NB4 (cell line): Measurements from ENCODE around the gene RGS9BP.
"Not testable (repeated sequence)": the region's sequence is repeated elsewhere in the genome, so short reads cannot be mapped to it uniquely, and the experiment has no call there.

ENCODE experiments used
- MYC ChIP-seq: IDR thresholded peaks from 2 replicates; pipeline ENCODE4 v1.6.1; 2011; ENCODE audit warnings: low read depth, low read length
- POLR2A ChIP-seq: IDR thresholded peaks from 2 replicates; pipeline ENCODE4 v1.6.1; 2011; ENCODE audit warnings: mild to moderate bottlenecking; ENCODE audit not compliant: insufficient read length; ENCODE audit errors: extremely low read depth
- TF ChIP-seq, protein P1 (sequence below): IDR thresholded peaks from one replicate; pipeline ENCODE4 v1.5.1; 2012; ENCODE audit warnings: low read depth, low read length
- TF ChIP-seq, protein P2 (sequence below): IDR thresholded peaks from 2 replicates; pipeline ENCODE4 v1.6.1; 2011; ENCODE audit warnings: low read depth, low read length

- TF ChIP-seq, protein P1, sequence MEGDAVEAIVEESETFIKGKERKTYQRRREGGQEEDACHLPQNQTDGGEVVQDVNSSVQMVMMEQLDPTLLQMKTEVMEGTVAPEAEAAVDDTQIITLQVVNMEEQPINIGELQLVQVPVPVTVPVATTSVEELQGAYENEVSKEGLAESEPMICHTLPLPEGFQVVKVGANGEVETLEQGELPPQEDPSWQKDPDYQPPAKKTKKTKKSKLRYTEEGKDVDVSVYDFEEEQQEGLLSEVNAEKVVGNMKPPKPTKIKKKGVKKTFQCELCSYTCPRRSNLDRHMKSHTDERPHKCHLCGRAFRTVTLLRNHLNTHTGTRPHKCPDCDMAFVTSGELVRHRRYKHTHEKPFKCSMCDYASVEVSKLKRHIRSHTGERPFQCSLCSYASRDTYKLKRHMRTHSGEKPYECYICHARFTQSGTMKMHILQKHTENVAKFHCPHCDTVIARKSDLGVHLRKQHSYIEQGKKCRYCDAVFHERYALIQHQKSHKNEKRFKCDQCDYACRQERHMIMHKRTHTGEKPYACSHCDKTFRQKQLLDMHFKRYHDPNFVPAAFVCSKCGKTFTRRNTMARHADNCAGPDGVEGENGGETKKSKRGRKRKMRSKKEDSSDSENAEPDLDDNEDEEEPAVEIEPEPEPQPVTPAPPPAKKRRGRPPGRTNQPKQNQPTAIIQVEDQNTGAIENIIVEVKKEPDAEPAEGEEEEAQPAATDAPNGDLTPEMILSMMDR: not testable (repeated sequence)
- TF ChIP-seq POLR2A, MYC: not testable (repeated sequence)
- TF ChIP-seq, protein P2, sequence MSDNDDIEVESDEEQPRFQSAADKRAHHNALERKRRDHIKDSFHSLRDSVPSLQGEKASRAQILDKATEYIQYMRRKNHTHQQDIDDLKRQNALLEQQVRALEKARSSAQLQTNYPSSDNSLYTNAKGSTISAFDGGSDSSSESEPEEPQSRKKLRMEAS: not testable (repeated sequence)
Observed at GRCh38 chr19:32695506-32695905, 19.9 kb downstream of the RGS9BP start.
